K562 (cell line): ENCODE measurements around the gene GALNT17. TPM values are rescaled to one million over a fixed set of nuclear protein-coding genes. Genes with fewer than 3 reads are reported as not detected.

ENCODE experiments used
- ATAC-seq: fragments of 200-7000 bp; cut with Tn5 transposase; 3 replicates; pipeline ENCODE4 v1.9.1; 2020; ENCODE audit warnings: moderate library complexity
- BruUV-seq: library from RNA; stranded (reverse); fragments of 400-500 nt; replicated peaks from 2 replicates; lab custom pipeline; 2021; lab: Mats Ljungman, UMichigan
- CTCF ChIA-PET: fragments of 300-600 bp; formaldehyde crosslinking; extraction: SDS; loops from one replicate; lab custom pipeline; 2021; ENCODE audit warnings: low intra/inter-chr PET ratio; lab: Yijun Ruan, JAX
- POLR2A ChIA-PET: fragments of 300-600, 350-650 bp; sonication (Branson Sonifier 250); formaldehyde crosslinking; extraction: SDS; loops from one replicate; lab custom pipeline; 2021; ENCODE audit warnings: antibody characterized with exemption, inconsistent platforms; lab: Yijun Ruan, JAX
- DNase-seq, 4 experiments: peaks; one replicate each; pipeline versions ENCODE4 v3.0.0 to v3.0.0-alpha.2; 2011 to 2018; ENCODE audit warnings: low spot score in 3 of 4, mixed read lengths in 3 of 4; ENCODE audit errors: extremely low read depth in 1 of 4
- FAIRE-seq: peaks from 2 replicates; lab custom pipeline; 2011; peaks lifted over from hg19 to GRCh38; lab: Jason Lieb, UNC
- H2AFZ ChIP-seq: 2 replicates; pipeline ENCODE4 v1.6.0; 2011; ENCODE audit warnings: low read depth, low read length, control low read depth, inconsistent platforms
- H3K27ac ChIP-seq: fragments of 200-600 bp; 3 replicates; pipeline ENCODE4 v1.8.0; 2011; ENCODE audit warnings: low read depth, mild to moderate bottlenecking, control low read depth, inconsistent platforms, low read length, moderate library complexity, mixed read lengths; ENCODE audit errors: extremely low read depth
- H3K27me3 ChIP-seq, 2 experiments: fragments of 300-600 bp in 1 of 2; 2 replicates in 1 of 2; 3 replicates in 1 of 2; pipeline versions ENCODE4 v1.6.0 to v1.8.0; 2011; ENCODE audit warnings: inconsistent platforms in 2 of 2, low read length in 2 of 2, mild to moderate bottlenecking in 1 of 2, mixed read lengths in 1 of 2, moderate library complexity in 1 of 2; ENCODE audit not compliant: control insufficient read depth in 2 of 2, insufficient read depth in 2 of 2
- H3K36me3 ChIP-seq: fragments of 300-600 bp; 3 replicates; pipeline ENCODE4 v1.8.0; 2011; ENCODE audit warnings: mild to moderate bottlenecking, low read length, inconsistent platforms; ENCODE audit not compliant: control insufficient read depth, insufficient read depth
- H3K4me1 ChIP-seq, 2 experiments: fragments of 200-600 bp in 1 of 2; replicated peaks in 1 of 2; 2 replicates in 1 of 2; 3 replicates in 1 of 2; pipeline versions ENCODE4 v1.5.1 to v1.8.0; 2011; ENCODE audit warnings: inconsistent platforms in 2 of 2, low read length in 2 of 2, mild to moderate bottlenecking in 1 of 2, mixed read lengths in 1 of 2, moderate library complexity in 1 of 2; ENCODE audit not compliant: control insufficient read depth in 2 of 2, insufficient read depth in 2 of 2
- H3K4me2 ChIP-seq: 2 replicates; pipeline ENCODE4 v1.6.1; 2011; ENCODE audit warnings: low read length, control low read depth, inconsistent platforms, mixed read lengths; ENCODE audit not compliant: insufficient read depth
- H3K4me3 ChIP-seq: fragments of 200-600 bp; sonication (generic), shearing (Covaris generic); 2 replicates; pipeline ENCODE4 v1.5.1; 2016; ENCODE audit warnings: control low read depth, inconsistent platforms
- H3K79me2 ChIP-seq: fragments of 200-600 bp; 3 replicates; pipeline ENCODE4 v1.8.0; 2011; ENCODE audit warnings: low read length, inconsistent platforms; ENCODE audit not compliant: control insufficient read depth, insufficient read depth
- H3K9ac ChIP-seq, 2 experiments: 2 replicates each; pipeline versions ENCODE4 v1.6.0 to v1.6.1; 2011; ENCODE audit warnings: low read depth in 2 of 2, low read length in 2 of 2, control low read depth in 1 of 2, inconsistent platforms in 1 of 2, mild to moderate bottlenecking in 1 of 2, mixed read lengths in 1 of 2; ENCODE audit not compliant: insufficient read depth in 1 of 2
- H3K9me1 ChIP-seq: one replicate; pipeline ENCODE4 v1.6.0; 2011; ENCODE audit warnings: inconsistent platforms, mild to moderate bottlenecking, low read length, moderate library complexity; ENCODE audit not compliant: control insufficient read depth, insufficient read depth
- H3K9me3 ChIP-seq: replicated peaks from 2 replicates; pipeline ENCODE4 v1.5.1; 2011; ENCODE audit warnings: low read depth, low read length, inconsistent platforms; ENCODE audit not compliant: control insufficient read depth, insufficient read depth
- H4K20me1 ChIP-seq: replicated peaks from 2 replicates; pipeline ENCODE4 v1.6.1; 2011; ENCODE audit warnings: low read length, inconsistent platforms, mixed read lengths; ENCODE audit not compliant: control insufficient read depth, insufficient read depth
- CREB3 ChIP-seq: fragments of 450-650 bp; conservative IDR thresholded peaks from 2 replicates; pipeline ENCODE4 v1.6.1; 2016; ENCODE audit warnings: missing genetic modification characterization, low read depth, mild to moderate bottlenecking, missing compliant biosample characterization, moderate library complexity
- PHB2 ChIP-seq: fragments of 450-650 bp; IDR thresholded peaks from 2 replicates; pipeline ENCODE4 v1.6.1; 2017; ENCODE audit warnings: low read depth
- ZNF146 ChIP-seq: IDR thresholded peaks from one replicate; pipeline ENCODE4 v1.6.1; 2018; ENCODE audit warnings: missing compliant biosample characterization; ENCODE audit not compliant: unreplicated experiment
- ZNF512 ChIP-seq: IDR thresholded peaks from 2 replicates; pipeline ENCODE4 v1.6.1; 2016; ENCODE audit warnings: missing genetic modification characterization, missing compliant biosample characterization
- WGBS: fragments of 100-300 bp; shearing (Covaris generic); methylation state at CpG from one replicate; pipeline ENCODE4 v1.1.6; 2016; ENCODE audit warnings: low coverage, mixed read lengths; ENCODE audit not compliant: insufficient coverage; ENCODE audit errors: missing lambda C conversion rate; 5-methylcytosine and 5-hydroxymethylcytosine counted together
- in situ Hi-C: fragments of 300-500 bp; cut with MboI; formaldehyde crosslinking; loops from 4 replicates; pipeline ENCODE4 v1.15.0; 2018; ENCODE audit warnings: inconsistent platforms, mixed read lengths
- intact Hi-C: fragments of 100-400 bp; cut with micrococcal nuclease; formaldehyde crosslinking; loops from 2 replicates; pipeline ENCODE4 v1.14.2; 2022
- polyA plus RNA-seq, 8 experiments: library from polyadenylated mRNA; depleted of rRNA in 4 of 8; stranded (reverse) in 5 of 8; unstranded in 3 of 8; fragments of >200 nt; fragmentation: Nextera tagmentation in 2 of 8; fragmentation: Illumina TruSeq in 1 of 8; extraction: Ambion mirVana in 2 of 8; extraction: Trizol in 1 of 8; gene quantifications; 2 replicates each; pipeline versions ENCODE4 v1.2.1 to v1.2.3, GENCODE V29; 2011 to 2014; ENCODE audit warnings: inconsistent platforms in 1 of 8, missing spikeins in 1 of 8
- total RNA-seq, 7 experiments: library from RNA; depleted of rRNA in 6 of 7; stranded (reverse); fragments of >200 nt in 6 of 7; fragmentation: Illumina TruSeq in 2 of 7; extraction: Trizol in 2 of 7; gene quantifications; 2 replicates each; pipeline versions ENCODE4 v1.2.1 to v1.2.3, GENCODE V29; 2011 to 2021; ENCODE audit warnings: low replicate concordance in 1 of 7

Gene GALNT17
- total and polyA plus RNA-seq, 9 of the 15 experiments (the other 6 are each of a cell fraction or from before 2014, with no cell fraction given), result not detected

GRCh38 chr7:71716690-71717089, 584.7 kb downstream of the GALNT17 start:
- 0 out of 2 replicates have a peak, but pooled peaks cover 3% of the 10 kb centered on the region for H4K20me1 ChIP-seq
- POLR2A ChIA-PET, result no interaction called here

GRCh38 chr7:71718563-71718962, 586.6 kb downstream of the GALNT17 start:
- no peaks in the 10 kb centered on the region for H3K4me1 ChIP-seq
- H3K4me3 ChIP-seq, result no peak overlapping the region
- no peak overlapping the region for H3K27ac ChIP-seq
- no peak for FAIRE-seq
- TF ChIP-seq PHB2 (no peak), ZNF512 (tag) (no peak), ZNF146 (CRISPR knock-in tag) (no peak)
- TF ChIP-seq, all 486 proteins: peak for 0
- no TSS peak for BruUV-seq
- ATAC-seq (no peak), DNase-seq (no peak)
- Histone ChIP-seq H3K27me3 (peaks cover 0 to 4% of the 10 kb centered on the region in 2 experiments; a peak in 1 of 5 replicates), H3K79me2 (no peaks in the 10 kb centered on the region), H3K4me2 (no peak overlapping the region), H4K20me1 (no peaks in the 10 kb centered on the region), H3K9me3 (no peaks in the 10 kb centered on the region), H3K9me1 (no peaks in the 10 kb centered on the region), H3K36me3 (no peaks in the 10 kb centered on the region), H2AFZ (no peak overlapping the region), H3K9ac (no peak overlapping the region)
- 2% methylated on average over 6 of the region's 6 CpGs for WGBS
- CTCF ChIA-PET, result no interaction called here
- in situ Hi-C loops, result no loop called here
- intact Hi-C loops, result no loop called here
- POLR2A ChIA-PET, result no interaction called here

More at GRCh38 chr7:71716690-71717089, 584.7 kb downstream of the GALNT17 start:
- H3K4me2 ChIP-seq, result no peak overlapping the region
- no peaks in the 10 kb centered on the region for H3K9me1 ChIP-seq
- H3K79me2 ChIP-seq, result no peaks in the 10 kb centered on the region
- TF ChIP-seq CREB3 (tag), result no peak
- no peak for FAIRE-seq
- peaks cover 0 to 4% of the 10 kb centered on the region in 2 experiments; a peak in 1 of 5 replicates for H3K27me3 ChIP-seq
- no TSS peak for BruUV-seq
- 2% methylated on average over 3 of the region's 3 CpGs for WGBS
- no peak for DNase-seq
- no peaks in the 10 kb centered on the region for H3K4me1 ChIP-seq
- CTCF ChIA-PET, result no interaction called here
- no peak overlapping the region for H3K27ac ChIP-seq
- no peak overlapping the region for H2AFZ ChIP-seq
- no peak overlapping the region for H3K4me3 ChIP-seq
- no peak overlapping the region for H3K9ac ChIP-seq
- H3K9me3 ChIP-seq, result no peaks in the 10 kb centered on the region
- in situ Hi-C loops (no loop called here), intact Hi-C loops (no loop called here)
- H3K36me3 ChIP-seq, result no peaks in the 10 kb centered on the region
- no peak for ATAC-seq
